ENCODE results near the gene NUP42.

DNA sequence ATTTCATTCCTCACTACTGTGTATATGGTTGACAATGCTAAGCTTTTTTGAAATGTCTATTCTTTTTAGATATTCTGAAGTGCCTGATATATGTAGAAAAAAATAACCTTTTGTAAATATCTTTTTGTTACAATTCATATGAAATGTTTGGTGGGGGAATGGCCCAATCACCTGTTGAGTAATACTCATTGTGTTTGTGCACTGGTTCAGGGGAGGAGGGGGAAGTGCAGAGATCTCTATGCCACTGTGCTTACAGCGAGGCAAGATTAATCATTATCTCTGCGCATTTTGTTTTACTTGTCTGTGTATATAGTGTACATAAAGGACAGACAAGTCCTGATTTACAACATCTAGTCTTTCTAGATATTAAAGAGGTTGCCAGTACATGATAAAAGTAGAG is 25.2 kb downstream of the NUP42 start:
- no peak for TF ChIP-seq GATA2 (IDR thresholded peaks at IDR 0.05; ENCODE audit: low read depth, low read length)
- TF ChIP-seq GATA3 (IDR thresholded peaks at IDR 0.05; ENCODE audit: low read depth, low read length) = no peak
